Jurkat, Clone E6-1 (cell line): ENCODE data around the gene IQCK. TPM values are rescaled to one million over a fixed set of nuclear protein-coding genes. Genes with fewer than 3 reads are reported as not detected.
"Not testable (repeated sequence)": the region's sequence is repeated elsewhere in the genome, so short reads cannot be mapped to it uniquely, and the experiment has no call there.

Source experiments
- DNase-seq: peaks from one replicate; pipeline ENCODE4 v3.0.0-alpha.2; 2011; ENCODE audit warnings: low read depth, low spot score
- H3K4me3 ChIP-seq: 2 replicates; pipeline ENCODE4 v1.5.1; 2011; ENCODE audit warnings: mild to moderate bottlenecking, low read length, control low read depth, moderate library complexity
- polyA plus RNA-seq: library from polyadenylated mRNA; unstranded; fragments of >200 nt; gene quantifications from one replicate; pipeline ENCODE4 v1.2.1, GENCODE V29; 2012; ENCODE audit warnings: missing spikeins; ENCODE audit not compliant: insufficient read length, insufficient read depth

Gene IQCK
- polyA plus RNA-seq: 11.7 TPM

GRCh38 chr16:19717741-19718623 lies at the start of gene IQCK, which contains the start of gene KNOP1:
Gene IQCK (plus strand): TSS chr16:19718271. CDS start chr16:19718307, 36 bp downstream.
Gene KNOP1 (minus strand): TSS chr16:19718227. CDS start chr16:19715035, 3,192 bp downstream.
- peak within 1 kb of the TSS; percentile 97 for H3K4me3 ChIP-seq
- DNase-seq: peak; percentile 81

- DNase-seq: no peak
- H3K4me3 ChIP-seq: no peak overlapping the region
Measured at GRCh38 chr16:19672378-19672777, 45.7 kb upstream of the IQCK start.

- no peak for DNase-seq
- no peak overlapping the region for H3K4me3 ChIP-seq
Measured at GRCh38 chr16:19674485-19674884, 43.6 kb upstream of the IQCK start.

- no peak overlapping the region for H3K4me3 ChIP-seq
- DNase-seq: no peak
Measured at GRCh38 chr16:19677402-19677801, 40.7 kb upstream of the IQCK start.

GRCh38 chr16:19678804-19679203 lies 39.3 kb upstream of the IQCK start:
- no peak overlapping the region for H3K4me3 ChIP-seq
- DNase-seq: no peak

- DNase-seq, H3K4me3 ChIP-seq: not testable (repeated sequence)
Measured at GRCh38 chr16:19679281-19679680, 38.8 kb upstream of the IQCK start.

- no peak overlapping the region for H3K4me3 ChIP-seq
- DNase-seq: no peak
Measured at GRCh38 chr16:19680881-19681340, 37.2 kb upstream of the IQCK start.

GRCh38 chr16:19681637-19682036 lies 36.4 kb upstream of the IQCK start:
- no peak for DNase-seq
- no peak overlapping the region for H3K4me3 ChIP-seq

GRCh38 chr16:19683453-19684236 lies 34.4 kb upstream of the IQCK start:
- no peak overlapping the region for H3K4me3 ChIP-seq
- DNase-seq: no peak

- no peak for DNase-seq
- H3K4me3 ChIP-seq: no peak overlapping the region
Measured at GRCh38 chr16:19685176-19685575, 32.9 kb upstream of the IQCK start.

GRCh38 chr16:19687279-19687678 lies 30.8 kb upstream of the IQCK start:
- H3K4me3 ChIP-seq: no peak overlapping the region
- DNase-seq: no peak

GRCh38 chr16:19688396-19689024 lies 29.6 kb upstream of the IQCK start:
- DNase-seq: peak; percentile 32
- H3K4me3 ChIP-seq: no peak overlapping the region

GRCh38 chr16:19689342-19689741 lies 28.7 kb upstream of the IQCK start:
- no peak for DNase-seq
- no peak overlapping the region for H3K4me3 ChIP-seq

GRCh38 chr16:19690196-19690595 lies 27.9 kb upstream of the IQCK start:
- DNase-seq: no peak
- H3K4me3 ChIP-seq: no peak overlapping the region

- H3K4me3 ChIP-seq: no peak overlapping the region
- DNase-seq: no peak
Measured at GRCh38 chr16:19691161-19691711, 26.8 kb upstream of the IQCK start.

- DNase-seq: no peak
- no peak overlapping the region for H3K4me3 ChIP-seq
Measured at GRCh38 chr16:19694989-19695388, 23.1 kb upstream of the IQCK start.

- DNase-seq: peak; percentile 74
- H3K4me3 ChIP-seq: no peak overlapping the region
Measured at GRCh38 chr16:19696328-19696727, 21.7 kb upstream of the IQCK start.

- H3K4me3 ChIP-seq: no peak overlapping the region
- DNase-seq: no peak
Measured at GRCh38 chr16:19696961-19697360, 21.1 kb upstream of the IQCK start.

GRCh38 chr16:19697756-19698318 lies 20.2 kb upstream of the IQCK start:
- H3K4me3 ChIP-seq: no peak overlapping the region
- DNase-seq: no peak
